A549 (cell line): ENCODE measurements around the gene BMPR2. TPM values are rescaled to one million over a fixed set of nuclear protein-coding genes. Genes with fewer than 3 reads are reported as not detected.

Experiments used
- ATAC-seq, 2 experiments: fragments of 200-7000 bp in 1 of 2; fragments of >200 bp in 1 of 2; cut with Nextera tagmentation in 1 of 2; cut with Tn5 transposase in 1 of 2; 3 replicates each; pipeline versions ENCODE4 v1.8.0 to v1.9.1; 2018 to 2020; ENCODE audit warnings: mild to moderate bottlenecking in 1 of 2, moderate library complexity in 1 of 2
- CTCF ChIA-PET: fragments of 300-600 bp; sonication (Branson Sonifier 250); formaldehyde crosslinking; extraction: SDS; loops from one replicate; lab custom pipeline; 2021; ENCODE audit warnings: antibody characterized with exemption, inconsistent platforms; lab: Yijun Ruan, JAX
- POLR2A ChIA-PET: fragments of 350-600 bp; formaldehyde crosslinking; extraction: SDS; loops from one replicate; lab custom pipeline; 2021; ENCODE audit warnings: antibody characterized with exemption, inconsistent platforms; lab: Yijun Ruan, JAX
- DNase-seq, 2 experiments: peaks; one replicate each; pipeline versions ENCODE4 v3.0.0 to v3.0.0-alpha.2; 2011 to 2016; ENCODE audit warnings: low read depth in 1 of 2, low spot score in 1 of 2
- FAIRE-seq: peaks from 2 replicates; lab custom pipeline; 2011; peaks lifted over from hg19 to GRCh38; lab: Jason Lieb, UNC
- H3K27ac ChIP-seq, 2 experiments: fragments of >200 bp; sonication (Bioruptor Twin); formaldehyde crosslinking; 3 replicates each; pipeline ENCODE4 v1.5.1; 2016 to 2017
- H3K4me1 ChIP-seq: fragments of >200 bp; sonication (Bioruptor Twin); formaldehyde crosslinking; 3 replicates; pipeline ENCODE4 v1.6.1; 2016
- H3K4me2 ChIP-seq: fragments of >200 bp; sonication (Bioruptor Twin); formaldehyde crosslinking; 3 replicates; pipeline ENCODE4 v1.6.1; 2016
- H3K4me3 ChIP-seq: fragments of >200 bp; sonication (Bioruptor Twin); formaldehyde crosslinking; 3 replicates; pipeline ENCODE4 v1.5.1; 2016
- H3K9me3 ChIP-seq: fragments of >200 bp; sonication (Bioruptor Twin); formaldehyde crosslinking; 3 replicates; pipeline ENCODE4 v1.6.1; 2016
- ATOH8 ChIP-seq: fragments of 250-450 bp; sonication (Bioruptor Pico); IDR thresholded peaks from 2 replicates; pipeline ENCODE4 v1.5.0; 2020; ENCODE audit warnings: low read depth, mild to moderate bottlenecking, moderate library complexity
- CEBPB ChIP-seq, 2 experiments: fragments of >200 bp in 1 of 2; sonication (Bioruptor Twin) in 1 of 2; formaldehyde crosslinking in 1 of 2; IDR thresholded peaks; 2 replicates each; pipeline ENCODE4 v1.6.1; 2012 to 2016
- E2F6 ChIP-seq: IDR thresholded peaks from 2 replicates; pipeline ENCODE4 v1.6.1; 2012; ENCODE audit warnings: low read depth, borderline replicate concordance
- EHF ChIP-seq: fragments of 250-450 bp; sonication (Bioruptor Pico); IDR thresholded peaks from 2 replicates; pipeline ENCODE4 v1.5.0; 2020; ENCODE audit warnings: mild to moderate bottlenecking
- FOXS1 ChIP-seq: fragments of 250-450 bp; sonication (Bioruptor Pico); IDR thresholded peaks from 2 replicates; pipeline ENCODE4 v1.5.0; 2020; ENCODE audit warnings: mild to moderate bottlenecking, moderate library complexity
- GATA3 ChIP-seq: IDR thresholded peaks from 2 replicates; pipeline ENCODE4 v1.6.1; 2012; ENCODE audit warnings: borderline replicate concordance
- HDAC2 ChIP-seq: fragments of 200-600 bp; sonication (generic); IDR thresholded peaks from 2 replicates; pipeline ENCODE4 v1.6.1; 2016
- HEYL ChIP-seq: fragments of 250-450 bp; sonication (Bioruptor Pico); IDR thresholded peaks from 2 replicates; pipeline ENCODE4 v1.8.0; 2021; ENCODE audit warnings: mild to moderate bottlenecking, moderate library complexity
- HOXB5 ChIP-seq: fragments of 250-450 bp; sonication (Bioruptor Pico); IDR thresholded peaks from 2 replicates; pipeline ENCODE4 v1.5.0; 2020; ENCODE audit warnings: mild to moderate bottlenecking, moderate library complexity
- JUN ChIP-seq, 2 experiments: fragments of >200 bp; sonication (Bioruptor Twin); formaldehyde crosslinking; IDR thresholded peaks; 2 replicates in 1 of 2; 3 replicates in 1 of 2; pipeline ENCODE4 v1.6.1; 2016 to 2017
- KDM1A ChIP-seq: fragments of 200-600 bp; sonication (generic); IDR thresholded peaks from 2 replicates; pipeline ENCODE4 v1.6.1; 2016; ENCODE audit warnings: low read depth, mild to moderate bottlenecking
- KDM5A ChIP-seq: fragments of 200-600 bp; sonication (generic); IDR thresholded peaks from 2 replicates; pipeline ENCODE4 v1.6.1; 2016; ENCODE audit warnings: antibody characterized with exemption, mild to moderate bottlenecking
- MAZ ChIP-seq: fragments of 150-350 bp; IDR thresholded peaks from 2 replicates; pipeline ENCODE4 v1.6.1; 2014; ENCODE audit warnings: antibody characterized with exemption, low read depth, low read length, borderline replicate concordance
- MYC ChIP-seq: IDR thresholded peaks from 2 replicates; pipeline ENCODE4 v1.6.1; 2012; ENCODE audit warnings: mild to moderate bottlenecking, inconsistent platforms, low read length, improper control_type of control experiment, borderline replicate concordance
- NFE2L2 ChIP-seq: fragments of 150-350 bp; conservative IDR thresholded peaks from 2 replicates; pipeline ENCODE4 v1.6.1; 2014; ENCODE audit warnings: low read length
- NPAS2 ChIP-seq: fragments of 250-450 bp; sonication (Bioruptor Pico); IDR thresholded peaks from 2 replicates; pipeline ENCODE4 v1.8.0; 2022; ENCODE audit warnings: mild to moderate bottlenecking, moderate library complexity, borderline replicate concordance
- POLR2AphosphoS2 ChIP-seq: conservative IDR thresholded peaks from 2 replicates; pipeline ENCODE4 v1.6.1; 2012; ENCODE audit warnings: low read length, improper control_type of control experiment, inconsistent platforms
- REST ChIP-seq: fragments of 200-600 bp; sonication (generic); IDR thresholded peaks from 2 replicates; pipeline ENCODE4 v1.6.1; 2016; ENCODE audit warnings: antibody characterized with exemption, mild to moderate bottlenecking, moderate library complexity
- SREBF2 ChIP-seq: fragments of 450-650 bp; IDR thresholded peaks from 2 replicates; pipeline ENCODE4 v1.6.1; 2014; ENCODE audit warnings: mild to moderate bottlenecking, moderate library complexity
- ZNF302 ChIP-seq: fragments of 250-450 bp; sonication (Bioruptor Pico); IDR thresholded peaks from 2 replicates; pipeline ENCODE4 v1.9.0; 2021; ENCODE audit warnings: inconsistent platforms, mild to moderate bottlenecking, moderate library complexity
- WGBS: methylation state at CpG from one replicate; pipeline ENCODE4 v1.1.6; 2017; ENCODE audit errors: missing lambda C conversion rate; 5-methylcytosine and 5-hydroxymethylcytosine counted together
- polyA plus RNA-seq, 4 experiments: library from polyadenylated mRNA; depleted of rRNA in 3 of 4; stranded (reverse); fragments of >200 nt; fragmentation: RNase III in 1 of 4; extraction: RNeasy Plus Mini Kit Qiagen cat#74134 plus additional on column Dnase treatment in 1 of 4; gene quantifications; 2 replicates in 3 of 4; 3 replicates in 1 of 4; pipeline ENCODE4 v1.2.3, GENCODE V29; 2011 to 2017

Gene BMPR2
- polyA plus RNA-seq, 2 of the 4 experiments (the other 2 are of a cell fraction), result 13.9 to 46.3 TPM

GRCh38 chr2:202406445-202406978 lies 30.4 kb downstream of the BMPR2 start:
- DNase-seq, result no peak
- Histone ChIP-seq H3K4me2 (no peak overlapping the region), H3K27ac (no peak overlapping the region), H3K4me1 (peaks cover 12% of the 10 kb centered on the region; the same call in 2 of the 3 replicates), H3K4me3 (no peak overlapping the region), H3K9me3 (no peaks in the 10 kb centered on the region)
- no peak for FAIRE-seq
- ChIA-PET POLR2A (no interaction called here), CTCF (no interaction called here)
- TF ChIP-seq CEBPB (IDR thresholded peaks at IDR 0.05), result 0 out of 4 replicates have a peak, but pooled peaks of 1 of the 2 experiments have one; percentile 16
- TF ChIP-seq NPAS2 (CRISPR knock-in tag), result no peak
- no peak for TF ChIP-seq NFE2L2
- TF ChIP-seq HOXB5 (CRISPR knock-in tag), result no peak
- TF ChIP-seq ATOH8 (CRISPR knock-in tag), result no peak
- no peak for TF ChIP-seq EHF (CRISPR knock-in tag)
- TF ChIP-seq KDM1A, result no peak
- ATAC-seq, result no peak
- 89% methylated on average over 2 of the region's 2 CpGs for WGBS

GRCh38 chr2:202408546-202409140 lies 32.5 kb downstream of the BMPR2 start:
- TF ChIP-seq E2F6, result no peak
- TF ChIP-seq MAZ, result no peak
- TF ChIP-seq FOXS1 (CRISPR knock-in tag), result no peak
- no peak for TF ChIP-seq CEBPB (IDR thresholded peaks at IDR 0.05)
- TF ChIP-seq HEYL (CRISPR knock-in tag), result no peak
- TF ChIP-seq SREBF2, result no peak
- TF ChIP-seq JUN (IDR thresholded peaks at IDR 0.05), result no peak
- no peak for TF ChIP-seq ATOH8 (CRISPR knock-in tag)
- TF ChIP-seq HOXB5 (CRISPR knock-in tag), result no peak
- no peak for TF ChIP-seq REST
- TF ChIP-seq KDM1A, result no peak
- TF ChIP-seq POLR2AphosphoS2, result no peak
- no peak for TF ChIP-seq ZNF302 (CRISPR knock-in tag)
- no peak for TF ChIP-seq KDM5A
- no peak for TF ChIP-seq GATA3
- no peak for TF ChIP-seq MYC
- no peak for TF ChIP-seq HDAC2
- TF ChIP-seq, all 56 proteins: peak for 0
- ChIA-PET CTCF (no interaction called here), POLR2A (no interaction called here)
- Histone ChIP-seq H3K4me2 (no peak overlapping the region), H3K4me3 (no peak overlapping the region), H3K9me3 (no peaks in the 10 kb centered on the region), H3K4me1 (peaks cover 12% of the 10 kb centered on the region; the same call in 2 of the 3 replicates), H3K27ac (peak overlapping the region in 1 of 2 experiments; percentile 7; a peak in 2 of 6 replicates)
- 85% methylated on average over 6 of the region's 6 CpGs for WGBS
- ATAC-seq (no peak), DNase-seq (no peak), FAIRE-seq (no peak)
